T-cell (primary cell): ENCODE measurements around the gene AIP. TPM values are rescaled to one million over a fixed set of nuclear protein-coding genes. Genes with fewer than 3 reads are reported as not detected.
"Not testable (repeated sequence)": the region's sequence is repeated elsewhere in the genome, so short reads cannot be mapped to it uniquely, and the experiment has no call there.

ENCODE experiments used
- ATAC-seq, 4 experiments: fragments of 200-7000 bp in 3 of 4; fragments of 150-1000 bp in 1 of 4; cut with Tn5 transposase; replicated peaks in 1 of 4; 1 replicate in 3 of 4; 2 replicates in 1 of 4; pipeline ENCODE4 v1.10.0; 2021; ENCODE audit warnings: moderate library complexity in 3 of 4, mild to moderate bottlenecking in 2 of 4, moderate number of reproducible peaks in 1 of 4
- CTCF ChIA-PET, 2 donors: fragments of 300-600 bp; sonication (Branson Sonifier 250); formaldehyde crosslinking; loops; one replicate each; lab custom pipeline; 2022; ENCODE audit warnings: antibody characterized with exemption in 2 of 2; lab: Charles Lee
- POLR2A ChIA-PET, 2 donors: fragments of 300-600 bp; sonication (Branson Sonifier 250); formaldehyde crosslinking; loops; one replicate each; lab custom pipeline; 2022; ENCODE audit warnings: antibody characterized with exemption in 2 of 2; lab: Charles Lee
- DNase-seq, 35 experiments: peaks; one replicate each; pipeline versions ENCODE4 v3.0.0 to v3.0.0-alpha.2; 2013 to 2023
- H3K27ac ChIP-seq: one replicate; pipeline ENCODE4 v1.5.1; 2013; ENCODE audit warnings: low read length
- H3K27me3 ChIP-seq, 2 experiments: replicated peaks in 1 of 2; 1 replicate in 1 of 2; 2 replicates in 1 of 2; pipeline versions ENCODE4 v1.6.1 to v1.7.0; 2013; ENCODE audit warnings: low read length in 1 of 2, mixed read lengths in 1 of 2; ENCODE audit not compliant: control insufficient read depth in 2 of 2, insufficient read depth in 2 of 2; ENCODE audit errors: extremely low read depth in 1 of 2
- H3K36me3 ChIP-seq, 2 donors: 1 replicate in 1 of 2; 2 replicates in 1 of 2; pipeline versions ENCODE4 v1.6.1 to v1.7.0; 2013; ENCODE audit warnings: low read length in 1 of 2; ENCODE audit not compliant: control insufficient read depth in 2 of 2, insufficient read depth in 1 of 2; ENCODE audit errors: extremely low read depth in 1 of 2
- H3K4me1 ChIP-seq, 2 experiments: 1 replicate in 1 of 2; 2 replicates in 1 of 2; pipeline versions ENCODE4 v1.6.1 to v1.7.0; 2013; ENCODE audit warnings: low read length in 2 of 2, mixed read lengths in 1 of 2; ENCODE audit not compliant: insufficient read depth in 2 of 2, control insufficient read depth in 1 of 2; ENCODE audit errors: extremely low read depth in 1 of 2
- H3K4me3 ChIP-seq, 2 donors: 1 replicate in 1 of 2; 2 replicates in 1 of 2; pipeline versions ENCODE4 v1.5.1 to v1.7.0; 2013; ENCODE audit warnings: mild to moderate bottlenecking in 2 of 2, low read length in 1 of 2, moderate library complexity in 1 of 2; ENCODE audit not compliant: control insufficient read depth in 1 of 2; ENCODE audit errors: extremely low read depth in 1 of 2
- H3K9me3 ChIP-seq: 2 replicates; pipeline ENCODE4 v1.7.0; 2013
- H3K27ac Mint-ChIP-seq, 2 donors: one replicate each; pipeline ENCODE4 v1.8.0; 2020 to 2021; ENCODE audit warnings: mild to moderate bottlenecking in 2 of 2, mixed read lengths in 2 of 2
- H3K27me3 Mint-ChIP-seq, 2 donors: one replicate each; pipeline ENCODE4 v1.8.0; 2021 to 2022; ENCODE audit warnings: mixed read lengths in 2 of 2
- H3K36me3 Mint-ChIP-seq: one replicate; pipeline ENCODE4 v1.8.0; 2021; ENCODE audit warnings: mixed read lengths
- H3K4me1 Mint-ChIP-seq, 3 donors: one replicate each; pipeline ENCODE4 v1.8.0; 2020 to 2022; ENCODE audit warnings: mixed read lengths in 3 of 3, mild to moderate bottlenecking in 1 of 3
- H3K4me3 Mint-ChIP-seq, 3 donors: one replicate each; pipeline ENCODE4 v1.8.0; 2020 to 2022; ENCODE audit warnings: mild to moderate bottlenecking in 3 of 3, mixed read lengths in 3 of 3, moderate library complexity in 3 of 3
- H3K9me3 Mint-ChIP-seq, 3 donors: one replicate each; pipeline ENCODE4 v1.8.0; 2020 to 2022; ENCODE audit warnings: mixed read lengths in 3 of 3
- WGBS: methylation state at CpG from one replicate; pipeline ENCODE4 v1.1.5; 2013; ENCODE audit warnings: missing lambda C conversion rate; ENCODE audit not compliant: insufficient coverage; 5-methylcytosine and 5-hydroxymethylcytosine counted together
- total RNA-seq, 35 experiments: library from RNA in 6 of 35; stranded (reverse) in 6 of 35; fragments of 120-200 nt in 1 of 35; gene quantifications; one replicate each; pipeline versions ENCODE4 v1.2.1 to v1.2.4 and lab custom pipeline; 2013 to 2026

AIP gene
- total RNA-seq, 5 donors from 2014 or later (not counting 1 experiment from before 2014, with no cell fraction given) = 114 to 168 (median 154) TPM

DNA sequence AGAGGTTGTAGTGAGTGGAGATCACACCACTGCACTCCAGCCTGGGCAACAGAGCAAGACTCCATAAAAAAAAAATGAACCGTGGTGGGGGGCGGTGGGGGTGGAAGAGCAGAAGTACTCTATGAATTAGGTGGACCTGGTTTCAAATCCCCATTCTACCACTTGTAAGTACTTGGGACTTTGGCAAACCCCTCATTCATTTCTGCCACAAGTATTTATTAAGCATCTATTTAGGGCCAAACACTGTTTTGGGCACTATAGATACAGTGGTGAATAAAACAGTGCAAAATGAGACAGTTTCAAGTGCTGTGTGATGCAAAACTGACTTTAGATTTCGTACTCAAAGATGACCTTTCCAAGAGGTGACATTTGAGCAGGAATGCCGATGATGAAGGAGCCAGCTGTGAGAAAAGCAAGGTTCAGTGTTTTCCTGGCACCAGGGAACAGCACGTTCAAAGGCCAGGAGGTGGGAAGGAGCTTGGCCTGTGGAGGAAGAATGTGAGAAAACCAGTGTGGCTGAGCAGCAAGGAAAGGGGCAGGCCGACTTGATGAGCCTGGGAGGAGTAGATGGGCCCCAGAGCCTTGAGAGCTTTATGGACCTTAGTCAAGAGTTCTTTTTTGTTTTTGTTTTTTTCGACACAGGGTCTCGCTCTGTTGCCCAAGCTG is 12.4 kb upstream of the AIP start:
- POLR2A ChIA-PET = no interaction called here

DNA sequence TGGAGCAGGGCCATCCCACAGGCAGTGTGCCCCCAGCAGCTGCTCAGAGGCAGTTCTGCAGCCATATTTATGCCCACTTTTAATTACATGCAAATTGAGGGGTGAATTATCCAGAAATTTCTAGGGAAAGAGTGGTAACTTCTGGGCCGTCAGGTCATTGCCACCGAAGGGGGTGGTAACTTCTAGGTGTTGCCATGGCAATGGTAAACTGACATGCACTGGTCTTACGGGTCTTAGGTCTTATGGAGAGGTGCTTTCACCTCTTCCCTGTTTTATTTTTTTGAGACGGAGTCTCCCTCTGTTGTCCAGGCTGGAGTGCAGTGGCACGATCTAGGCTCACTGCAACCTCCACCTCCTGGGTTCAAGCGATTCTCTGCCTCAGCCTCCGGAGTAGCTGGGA is 9.9 kb upstream of the AIP start:
- peaks cover 6 to 17% of the 10 kb centered on the region in 2 experiments for H3K4me1 ChIP-seq
- no peaks in the 10 kb centered on the region for H3K27me3 ChIP-seq
- no peaks in the 10 kb centered on the region for H3K9me3 ChIP-seq
- H3K36me3 Mint-ChIP-seq = no peaks in the 10 kb centered on the region
- POLR2A ChIA-PET = no interaction called here
- no peaks in the 10 kb centered on the region for H3K9me3 Mint-ChIP-seq
- no peak overlapping the region for H3K27ac Mint-ChIP-seq
- H3K27me3 Mint-ChIP-seq = no peaks in the 10 kb centered on the region
- CTCF ChIA-PET = no interaction called here
- no peak overlapping the region for H3K4me3 Mint-ChIP-seq
- peaks cover 8 to 14% (median 9%) of the 10 kb centered on the region in 3 donors for H3K4me1 Mint-ChIP-seq
- ATAC-seq (no peak), DNase-seq (no peak)
- no peak overlapping the region for H3K27ac ChIP-seq
- no peaks in the 10 kb centered on the region for H3K36me3 ChIP-seq
- no peak overlapping the region for H3K4me3 ChIP-seq
- 88% methylated on average over 4 of the region's 7 CpGs for WGBS

More for the DNA sequence above, 12.4 kb upstream of the AIP start:
- ATAC-seq (no peak), DNase-seq (no peak)
- CTCF ChIA-PET = no interaction called here
- Histone ChIP-seq H3K9me3 (no peaks in the 10 kb centered on the region), H3K4me1 (peaks cover 8 to 42% of the 10 kb centered on the region in 2 experiments), H3K27ac (no peak overlapping the region), H3K27me3 (no peaks in the 10 kb centered on the region), H3K36me3 (peaks cover 4 to 7% of the 10 kb centered on the region in 2 donors), H3K4me3 (no peak overlapping the region)
- H3K27me3 Mint-ChIP-seq = no peaks in the 10 kb centered on the region
- peak overlapping the region in 1 of 2 donors; percentile 91 for H3K27ac Mint-ChIP-seq
- peaks cover 24 to 32% (median 26%) of the 10 kb centered on the region in 3 donors for H3K4me1 Mint-ChIP-seq
- peak overlapping the region; percentile 17 to 88 (median 74) for H3K4me3 Mint-ChIP-seq
- H3K36me3 Mint-ChIP-seq = no peaks in the 10 kb centered on the region
- 89% methylated on average over 5 of the region's 8 CpGs for WGBS
- no peaks in the 10 kb centered on the region for H3K9me3 Mint-ChIP-seq

DNA sequence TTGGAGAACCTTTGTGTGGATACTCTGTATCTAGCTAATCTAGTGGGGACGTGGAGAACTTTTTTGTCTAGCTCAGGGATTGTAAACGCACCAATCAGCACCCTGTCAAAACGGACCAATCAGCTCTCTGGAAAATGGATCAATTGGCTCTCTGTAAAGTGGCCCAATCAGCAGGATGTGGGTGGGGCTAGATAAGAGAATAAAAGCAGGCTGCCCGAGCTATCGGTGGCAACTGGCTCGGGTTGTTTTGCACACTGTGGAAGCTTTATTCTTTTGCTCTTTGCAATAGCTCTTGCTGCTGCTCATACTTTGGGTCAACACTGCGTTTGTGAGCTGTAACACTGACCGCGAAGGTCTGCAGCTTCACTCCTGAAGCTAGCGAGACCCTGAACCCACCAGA is 6.1 kb upstream of the AIP start:
- H3K27me3 Mint-ChIP-seq, ATAC-seq, H3K36me3 ChIP-seq, H3K9me3 Mint-ChIP-seq, CTCF ChIA-PET, H3K4me1 ChIP-seq, H3K4me3 Mint-ChIP-seq, DNase-seq, H3K4me3 ChIP-seq, H3K27ac Mint-ChIP-seq, H3K27ac ChIP-seq, H3K27me3 ChIP-seq, H3K4me1 Mint-ChIP-seq, H3K36me3 Mint-ChIP-seq, H3K9me3 ChIP-seq, POLR2A ChIA-PET: not testable (repeated sequence)
- WGBS = 87% methylated on average over 10 of the region's 10 CpGs

DNA sequence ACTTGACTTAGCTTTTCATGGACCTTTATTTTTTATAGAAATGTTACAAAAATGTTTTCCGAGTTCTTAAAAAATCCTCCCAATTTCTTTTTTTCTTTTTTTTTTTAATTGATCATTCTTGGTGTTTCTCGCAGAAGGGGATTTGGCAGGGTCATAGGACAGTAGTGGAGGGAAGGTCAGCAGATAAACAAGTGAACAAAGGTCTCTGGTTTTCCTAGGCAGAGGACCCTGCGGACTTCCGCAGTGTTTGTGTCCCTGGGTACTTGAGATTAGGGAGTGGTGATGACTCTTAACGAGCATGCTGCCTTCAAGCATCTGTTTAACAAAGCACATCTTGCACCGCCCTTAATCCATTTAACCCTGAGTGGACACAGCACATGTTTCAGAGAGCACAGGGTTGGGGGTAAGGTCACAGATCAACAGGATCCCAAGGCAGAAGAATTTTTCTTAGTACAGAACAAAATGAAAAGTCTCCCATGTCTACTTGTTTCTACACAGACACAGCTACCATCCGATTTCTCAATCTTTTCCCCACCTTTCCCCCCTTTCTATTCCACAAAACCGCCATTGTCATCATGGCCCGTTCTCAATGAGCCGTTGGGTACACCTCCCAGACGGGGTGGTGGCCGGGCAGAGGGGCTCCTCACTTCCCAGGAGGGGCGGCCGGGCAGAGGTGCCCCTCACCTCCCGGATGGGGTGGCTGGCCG is 5.3 kb upstream of the AIP start:
- CTCF ChIA-PET = interaction anchor here in 1 of 2 donors (0.7 kb wide), 1 partner anchor 48 kb away, joined by 8 read pairs; no protein-coding TSS in a partner anchor
- not testable (repeated sequence) for H3K27me3 Mint-ChIP-seq, H3K4me1 Mint-ChIP-seq, H3K36me3 Mint-ChIP-seq, H3K9me3 Mint-ChIP-seq, H3K27ac Mint-ChIP-seq, H3K4me3 Mint-ChIP-seq, ATAC-seq, H3K4me3 ChIP-seq, DNase-seq, H3K36me3 ChIP-seq, H3K9me3 ChIP-seq, H3K27me3 ChIP-seq, H3K27ac ChIP-seq
- peaks cover 0 to 10% of the 10 kb centered on the region in 2 experiments for H3K4me1 ChIP-seq
- POLR2A ChIA-PET = interaction anchor here in 1 of 2 donors (0.6 kb wide), 1 partner anchor 66 kb away, joined by 11 read pairs; no protein-coding TSS in a partner anchor
- WGBS = no CpG with 5 or more reads among the region's 16 CpGs

DNA sequence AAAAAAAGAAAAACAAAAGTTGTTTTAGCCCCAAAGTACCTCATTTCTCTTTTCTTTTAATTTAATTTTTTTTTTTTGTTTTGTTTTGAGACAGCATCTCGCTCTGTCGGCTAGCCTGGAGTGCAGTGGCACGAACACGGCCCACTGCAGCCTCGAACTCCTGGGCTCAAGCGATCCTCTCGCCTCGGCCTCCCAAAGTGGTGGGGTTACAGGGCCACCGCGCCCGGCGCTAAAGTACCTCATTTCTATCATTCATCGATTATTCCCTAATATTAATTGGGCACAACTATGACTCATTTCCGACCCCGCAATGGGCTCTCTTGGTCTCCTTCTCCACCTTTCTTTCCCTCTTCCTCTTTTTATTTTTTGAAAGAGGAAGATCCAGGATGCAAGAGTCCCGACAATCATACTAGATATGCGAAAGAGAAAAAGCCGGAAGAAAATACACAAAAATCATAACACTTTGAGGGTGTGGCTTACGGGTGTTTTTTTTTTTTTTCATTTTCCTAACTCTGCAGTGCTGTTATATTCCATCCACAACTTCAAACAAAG is 475 bp upstream of the AIP start:
- H3K27ac Mint-ChIP-seq = peak overlapping the region; percentile 99
- peaks cover 5% of the 10 kb centered on the region for H3K36me3 Mint-ChIP-seq
- peak overlapping the region; percentile 86 to 98 (median 95) for H3K4me3 Mint-ChIP-seq
- H3K4me1 Mint-ChIP-seq = peaks cover 45 to 47% (median 47%) of the 10 kb centered on the region in 3 donors
- H3K27me3 Mint-ChIP-seq = no peaks in the 10 kb centered on the region
- H3K9me3 Mint-ChIP-seq = no peaks in the 10 kb centered on the region
- CTCF ChIA-PET = interaction anchor here in 1 of 2 donors (0.7 to 1.0 kb wide), 4 partner anchors 14 to 109 kb away, joined by 3 to 8 read pairs (median 4); partner anchors contain the start of genes CLCF1 and PPP1CA
- POLR2A ChIA-PET = no interaction called here
- no peaks in the 10 kb centered on the region for H3K9me3 ChIP-seq
- DNase-seq (no peak), ATAC-seq (peak; percentile 2 to 5 (median 4))
- WGBS = 22% methylated on average over 12 of the region's 19 CpGs
- H3K27me3 ChIP-seq = no peaks in the 10 kb centered on the region
- peak overlapping the region; percentile 62 to 77 for H3K4me3 ChIP-seq
- peaks cover 23 to 54% of the 10 kb centered on the region in 2 experiments for H3K4me1 ChIP-seq
- H3K27ac ChIP-seq = peak overlapping the region; percentile 93
- H3K36me3 ChIP-seq = peaks cover 4 to 8% of the 10 kb centered on the region in 2 donors
